CD14-positive monocyte (primary cell): ENCODE data around the gene CYP2R1. TPM values are rescaled to one million over a fixed set of nuclear protein-coding genes. Genes with fewer than 3 reads are reported as not detected.
"Not testable (repeated sequence)": the region's sequence is repeated elsewhere in the genome, so short reads cannot be mapped to it uniquely, and the experiment has no call there.

ENCODE experiments used
- DNase-seq, 3 donors: peaks; one replicate each; pipeline ENCODE4 v3.0.0-alpha.2; 2011 to 2022
- H2AFZ ChIP-seq: 2 replicates; pipeline ENCODE4 v1.6.0; 2012; ENCODE audit warnings: mild to moderate bottlenecking, low read depth, low read length, inconsistent platforms; ENCODE audit not compliant: insufficient read depth, poor library complexity, severe bottlenecking
- H3K27ac ChIP-seq, 2 donors: 1 replicate in 1 of 2; 2 replicates in 1 of 2; pipeline ENCODE4 v1.5.1; 2012 to 2013; ENCODE audit warnings: low read length in 2 of 2, control low read depth in 1 of 2, inconsistent platforms in 1 of 2, low read depth in 1 of 2, mild to moderate bottlenecking in 1 of 2
- H3K27me3 ChIP-seq, 2 donors: one replicate each; pipeline versions ENCODE4 v1.6.0 to v1.6.1; 2011 to 2013; ENCODE audit warnings: low read length in 2 of 2; ENCODE audit not compliant: control insufficient read depth in 2 of 2, insufficient read depth in 2 of 2
- H3K36me3 ChIP-seq, 2 donors: replicated peaks in 1 of 2; 1 replicate in 1 of 2; 2 replicates in 1 of 2; pipeline versions ENCODE4 v1.5.1 to v1.6.1; 2012 to 2013; ENCODE audit warnings: low read length in 2 of 2, control low read depth in 1 of 2, inconsistent platforms in 1 of 2, mild to moderate bottlenecking in 1 of 2; ENCODE audit not compliant: insufficient read depth in 2 of 2, control insufficient read depth in 1 of 2
- H3K4me1 ChIP-seq, 2 donors: 1 replicate in 1 of 2; 2 replicates in 1 of 2; pipeline versions ENCODE4 v1.5.1 to v1.6.1; 2012 to 2013; ENCODE audit warnings: low read length in 2 of 2, control low read depth in 1 of 2, inconsistent platforms in 1 of 2, mild to moderate bottlenecking in 1 of 2, moderate library complexity in 1 of 2; ENCODE audit not compliant: insufficient read depth in 2 of 2, control insufficient read depth in 1 of 2
- H3K4me2 ChIP-seq: replicated peaks from 2 replicates; pipeline ENCODE3; 2012; ENCODE audit warnings: low read length, moderate library complexity, mild to moderate bottlenecking; ENCODE audit not compliant: poor library complexity, severe bottlenecking; ENCODE audit errors: extremely low read depth
- H3K4me3 ChIP-seq, 3 experiments: fragments of 200-600 bp in 1 of 3; sonication (generic) in 1 of 3; replicated peaks in 1 of 3; 1 replicate in 2 of 3; 2 replicates in 1 of 3; pipeline ENCODE4 v1.5.1; 2011 to 2013; ENCODE audit warnings: low read length in 3 of 3, mild to moderate bottlenecking in 3 of 3, control low read depth in 2 of 3, low read depth in 2 of 3, inconsistent platforms in 1 of 3, moderate library complexity in 1 of 3
- H3K79me2 ChIP-seq: 2 replicates; pipeline ENCODE4 v1.6.0; 2012; ENCODE audit warnings: mild to moderate bottlenecking, control low read depth, inconsistent platforms, low read length, moderate library complexity; ENCODE audit not compliant: insufficient read depth
- H3K9ac ChIP-seq: 2 replicates; pipeline ENCODE4 v1.6.0; 2017; ENCODE audit warnings: low read length, mild to moderate bottlenecking; ENCODE audit not compliant: insufficient read depth, poor library complexity, severe bottlenecking
- H3K9me3 ChIP-seq, 2 donors: replicated peaks in 1 of 2; 1 replicate in 1 of 2; 2 replicates in 1 of 2; pipeline versions ENCODE4 v1.5.1 to v1.6.1; 2012 to 2013; ENCODE audit warnings: low read length in 2 of 2, control low read depth in 1 of 2; ENCODE audit not compliant: control insufficient read depth in 1 of 2, insufficient read depth in 1 of 2
- H4K20me1 ChIP-seq: 2 replicates; pipeline ENCODE4 v1.6.0; 2012; ENCODE audit warnings: mild to moderate bottlenecking, low read length, control low read depth, moderate library complexity; ENCODE audit not compliant: insufficient read depth
- H3K27ac Mint-ChIP-seq, 7 donors: one replicate each; pipeline ENCODE4 v1.8.0; 2020; ENCODE audit warnings: mild to moderate bottlenecking in 7 of 7, mixed read lengths in 7 of 7, moderate library complexity in 6 of 7, inconsistent platforms in 2 of 7
- H3K27me3 Mint-ChIP-seq, 3 donors: one replicate each; pipeline ENCODE4 v1.8.0; 2021 to 2022; ENCODE audit warnings: low read depth in 3 of 3, mild to moderate bottlenecking in 3 of 3, mixed read lengths in 3 of 3, moderate library complexity in 3 of 3, inconsistent platforms in 1 of 3
- H3K36me3 Mint-ChIP-seq, 2 donors: one replicate each; pipeline ENCODE4 v1.8.0; 2020; ENCODE audit warnings: mixed read lengths in 2 of 2, inconsistent platforms in 1 of 2, mild to moderate bottlenecking in 1 of 2
- H3K4me1 Mint-ChIP-seq: one replicate; pipeline ENCODE4 v1.8.0; 2020; ENCODE audit warnings: mild to moderate bottlenecking, mixed read lengths
- H3K4me3 Mint-ChIP-seq, 2 donors: one replicate each; pipeline ENCODE4 v1.8.0; 2020; ENCODE audit warnings: mild to moderate bottlenecking in 2 of 2, mixed read lengths in 2 of 2, moderate library complexity in 1 of 2
- H3K9me3 Mint-ChIP-seq, 7 donors: one replicate each; pipeline ENCODE4 v1.8.0; 2020 to 2022; ENCODE audit warnings: mixed read lengths in 7 of 7, mild to moderate bottlenecking in 6 of 7, moderate library complexity in 6 of 7, inconsistent platforms in 2 of 7
- WGBS: methylation state at CpG from one replicate; pipeline ENCODE4 v1.1.5; 2013; ENCODE audit warnings: missing lambda C conversion rate; ENCODE audit not compliant: insufficient coverage; 5-methylcytosine and 5-hydroxymethylcytosine counted together
- intact Hi-C, 2 donors: fragments of 100-400 bp; cut with micrococcal nuclease; formaldehyde crosslinking; loops; one replicate each; pipeline versions ENCODE4 v1.15.0 to v1.15.1; 2023
- polyA plus RNA-seq, 3 donors: library from polyadenylated mRNA; depleted of rRNA in 1 of 3; unstranded in 2 of 3; stranded (reverse) in 1 of 3; fragments of 300-500 nt in 2 of 3; fragments of >200 nt in 1 of 3; fragmentation: Illumina TruSeq in 2 of 3; gene quantifications; 1 replicate in 2 of 3; 2 replicates in 1 of 3; pipeline ENCODE4 v1.2.3, GENCODE V29; 2012 to 2021
- TF ChIP-seq, protein P1 (sequence below): fragments of 200-600 bp; IDR thresholded peaks from one replicate; pipeline ENCODE4 v1.8.0; 2022; ENCODE audit warnings: antibody characterized with exemption, mild to moderate bottlenecking

Gene CYP2R1
- polyA plus RNA-seq, 3 donors: 5.4 to 8.3 (median 7.0) TPM

GRCh38 chr11:14872032-14872431 is 20.0 kb downstream of the CYP2R1 start:
- peak overlapping the region in 1 of 7 donors; percentile 9 for H3K27ac Mint-ChIP-seq

GRCh38 chr11:14863775-14864174 is 28.3 kb downstream of the CYP2R1 start:
- H3K9me3 ChIP-seq, H3K4me2 ChIP-seq, DNase-seq, H3K27ac ChIP-seq, intact Hi-C loops, H3K4me3 Mint-ChIP-seq, H3K27me3 ChIP-seq, H3K4me1 Mint-ChIP-seq, H3K9ac ChIP-seq, H3K27me3 Mint-ChIP-seq, H2AFZ ChIP-seq, H3K27ac Mint-ChIP-seq, H3K4me3 ChIP-seq, H3K4me1 ChIP-seq, H3K79me2 ChIP-seq, H4K20me1 ChIP-seq: not testable (repeated sequence)
- peaks cover 4 to 14% (median 10%) of the 10 kb centered on the region in 7 donors for H3K9me3 Mint-ChIP-seq
- peaks cover 11 to 48% of the 10 kb centered on the region in 2 donors for H3K36me3 ChIP-seq
- no CpG with 5 or more reads among the region's 4 CpGs for WGBS
- peaks cover 44 to 55% of the 10 kb centered on the region in 2 donors for H3K36me3 Mint-ChIP-seq

More at GRCh38 chr11:14872032-14872431, 20.0 kb downstream of the CYP2R1 start:
- Histone ChIP-seq H4K20me1 (no peaks in the 10 kb centered on the region), H3K9ac (no peak overlapping the region), H3K9me3 (no peaks in the 10 kb centered on the region), H2AFZ (no peak overlapping the region), H3K27me3 (no peaks in the 10 kb centered on the region), H3K4me3 (no peak overlapping the region), H3K36me3 (peaks cover 21 to 80% of the 10 kb centered on the region in 2 donors), H3K27ac (no peak overlapping the region), H3K4me2 (no peak overlapping the region), H3K79me2 (no peaks in the 10 kb centered on the region), H3K4me1 (no peaks in the 10 kb centered on the region)
- no peaks in the 10 kb centered on the region for H3K9me3 Mint-ChIP-seq
- no peak overlapping the region for H3K4me3 Mint-ChIP-seq
- no peaks in the 10 kb centered on the region for H3K4me1 Mint-ChIP-seq
- TF ChIP-seq, protein P1, sequence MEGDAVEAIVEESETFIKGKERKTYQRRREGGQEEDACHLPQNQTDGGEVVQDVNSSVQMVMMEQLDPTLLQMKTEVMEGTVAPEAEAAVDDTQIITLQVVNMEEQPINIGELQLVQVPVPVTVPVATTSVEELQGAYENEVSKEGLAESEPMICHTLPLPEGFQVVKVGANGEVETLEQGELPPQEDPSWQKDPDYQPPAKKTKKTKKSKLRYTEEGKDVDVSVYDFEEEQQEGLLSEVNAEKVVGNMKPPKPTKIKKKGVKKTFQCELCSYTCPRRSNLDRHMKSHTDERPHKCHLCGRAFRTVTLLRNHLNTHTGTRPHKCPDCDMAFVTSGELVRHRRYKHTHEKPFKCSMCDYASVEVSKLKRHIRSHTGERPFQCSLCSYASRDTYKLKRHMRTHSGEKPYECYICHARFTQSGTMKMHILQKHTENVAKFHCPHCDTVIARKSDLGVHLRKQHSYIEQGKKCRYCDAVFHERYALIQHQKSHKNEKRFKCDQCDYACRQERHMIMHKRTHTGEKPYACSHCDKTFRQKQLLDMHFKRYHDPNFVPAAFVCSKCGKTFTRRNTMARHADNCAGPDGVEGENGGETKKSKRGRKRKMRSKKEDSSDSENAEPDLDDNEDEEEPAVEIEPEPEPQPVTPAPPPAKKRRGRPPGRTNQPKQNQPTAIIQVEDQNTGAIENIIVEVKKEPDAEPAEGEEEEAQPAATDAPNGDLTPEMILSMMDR: no peak
- intact Hi-C loops: no loop called here
- peaks cover 49 to 59% of the 10 kb centered on the region in 2 donors for H3K36me3 Mint-ChIP-seq
- no peaks in the 10 kb centered on the region for H3K27me3 Mint-ChIP-seq
- DNase-seq: no peak
